COR-L47 (cell line): ENCODE results near the gene LAMTOR1.
A peak's percentile ranks its signal among the peaks of the same experiment; 100 is the strongest.
"Not testable (repeated sequence)": the region's sequence is repeated elsewhere in the genome, so short reads cannot be mapped to it uniquely, and the experiment has no call there.

Experiments
- DNase-seq: peaks from one replicate; lab custom pipeline; 2025; lab: John Stamatoyannopoulos, UW

LAMTOR1 gene

DNA sequence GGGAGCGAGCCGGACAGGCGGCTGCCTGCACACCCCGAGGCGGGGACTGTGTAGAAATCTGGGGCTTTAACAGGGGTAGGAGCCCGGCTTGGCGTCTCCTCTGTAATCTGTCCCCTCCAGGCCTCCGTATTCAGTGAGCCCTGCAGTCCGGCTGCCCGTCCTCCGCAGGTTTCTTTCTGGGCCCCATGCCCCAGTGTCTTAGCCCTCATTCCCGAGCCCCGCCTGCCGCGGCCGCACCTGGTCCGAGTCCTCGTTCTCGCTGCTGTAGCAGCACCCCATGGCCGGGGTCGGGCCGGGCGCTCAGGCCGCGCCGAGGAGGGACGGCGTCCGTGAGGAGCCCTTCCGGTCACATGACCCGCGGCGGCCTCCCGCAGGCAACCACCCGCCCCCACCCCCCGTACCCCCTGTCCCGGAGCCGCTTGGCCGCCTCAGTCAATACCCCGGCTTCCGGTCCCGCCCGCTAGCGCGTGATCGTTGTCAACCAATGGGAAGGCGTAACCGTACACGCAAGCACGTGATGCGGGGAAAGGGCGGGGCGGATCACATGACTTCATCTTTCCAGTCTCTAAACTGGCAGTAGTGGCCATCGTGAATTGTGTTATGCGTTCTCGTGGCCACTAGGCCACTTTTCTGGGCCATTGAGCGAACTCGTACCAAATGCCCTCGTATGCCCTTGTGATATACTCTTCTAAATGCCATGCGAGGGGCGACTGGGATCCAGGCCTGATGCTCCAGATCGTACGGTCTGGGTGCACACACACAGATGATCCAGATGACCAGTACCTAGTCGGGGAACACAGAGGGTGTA, at the start of gene LAMTOR1:
TSS of gene LAMTOR1 (minus strand) at position 352 of the 808 bp plus-strand sequence. CDS start at position 279, 73 bp downstream.
- DNase-seq, result peak; percentile 100

DNA sequence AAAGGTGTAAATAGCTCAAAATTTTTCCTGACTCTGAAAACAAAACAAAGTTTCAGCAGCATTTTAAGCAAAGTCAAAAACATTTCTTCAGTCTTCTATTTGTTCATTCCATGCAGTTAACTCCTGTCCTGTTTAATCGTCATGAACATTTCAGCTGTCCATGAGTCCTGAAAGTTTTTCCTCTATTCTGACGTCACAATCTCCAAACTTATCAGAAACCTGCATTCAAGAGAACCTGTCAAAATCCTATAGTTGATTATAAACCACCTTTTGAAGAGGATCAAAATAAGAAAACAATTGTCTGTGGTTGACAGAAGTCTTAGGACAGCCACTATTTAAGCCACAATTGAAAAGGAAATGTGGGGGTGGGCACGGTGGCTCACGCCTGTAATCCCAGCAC, 47.8 kb upstream of the LAMTOR1 start:
- no peak for DNase-seq

DNA sequence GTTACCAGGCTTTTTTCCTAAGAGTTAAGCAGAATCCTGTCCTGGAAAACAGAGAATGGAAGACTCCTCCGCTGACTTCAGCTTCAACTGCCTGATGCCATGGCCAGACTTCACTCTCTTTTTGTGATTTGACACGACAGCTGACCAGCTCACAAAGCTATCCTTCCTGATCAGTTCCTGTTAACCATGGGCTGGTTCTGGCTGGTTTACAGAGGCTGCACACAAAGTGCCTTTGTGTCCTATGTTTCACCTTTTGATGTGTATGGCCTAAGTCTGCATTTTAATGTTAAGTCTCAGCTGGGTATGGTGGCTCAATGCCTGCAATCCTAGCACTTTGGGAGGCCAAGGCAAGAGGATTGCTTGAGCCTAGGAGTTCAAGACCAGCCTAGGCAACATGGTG, 43.5 kb upstream of the LAMTOR1 start:
- DNase-seq, result no peak

DNA sequence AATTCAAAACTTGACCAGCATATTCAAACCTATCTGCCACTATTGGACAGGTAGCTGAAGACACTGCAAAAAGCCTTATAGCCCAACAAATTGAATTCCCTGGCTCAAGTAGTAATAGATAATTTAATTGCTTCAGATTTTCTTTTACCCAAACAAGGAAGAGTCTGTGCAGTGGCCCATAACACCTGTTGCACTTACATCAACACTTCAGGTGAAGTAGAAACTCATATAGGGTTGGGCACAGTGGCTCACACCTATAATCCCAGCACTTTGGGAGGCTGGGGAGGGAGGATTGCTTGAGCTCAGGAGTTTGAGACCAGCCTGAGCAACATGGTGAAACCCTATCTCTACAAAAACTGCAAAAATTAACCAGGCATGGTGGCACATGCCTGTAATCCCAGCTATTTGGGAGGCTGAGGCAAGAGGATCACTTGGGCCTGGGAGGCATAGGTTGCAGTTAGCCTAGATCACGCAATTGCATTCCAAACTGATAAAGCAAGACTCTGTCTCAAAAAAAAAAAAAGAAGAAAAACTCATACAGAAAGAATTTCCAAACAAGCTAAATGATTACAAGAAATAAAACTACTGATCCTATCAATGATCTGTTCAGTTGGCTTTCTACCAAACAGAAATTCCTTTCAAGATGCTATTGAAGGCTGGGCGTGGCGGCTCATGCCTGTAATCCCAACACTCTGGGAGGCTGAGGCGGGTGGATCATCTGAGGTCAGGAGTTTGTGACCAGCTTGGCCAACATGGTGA, 41.9 kb upstream of the LAMTOR1 start:
- DNase-seq, result no peak

DNA sequence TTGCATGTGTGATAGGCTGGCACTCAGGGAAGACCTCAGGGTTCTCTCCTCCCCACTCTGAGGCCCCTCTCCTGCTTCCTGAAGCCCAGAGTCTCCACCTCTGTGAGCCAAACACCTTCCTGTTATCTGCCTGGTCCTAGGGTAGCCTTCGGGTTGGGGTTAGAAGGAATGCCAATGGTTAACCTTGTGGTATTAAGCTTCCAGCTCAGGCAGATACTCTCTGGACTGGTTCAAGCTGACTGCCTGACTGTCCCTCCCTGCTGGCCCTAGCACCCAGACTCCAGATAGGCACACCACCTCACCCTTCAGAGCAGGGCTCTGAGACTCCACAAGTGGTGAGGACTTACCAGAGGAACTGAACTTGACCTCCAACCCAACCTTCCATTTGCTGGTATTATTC, 39.4 kb upstream of the LAMTOR1 start:
- not testable (repeated sequence) for DNase-seq

DNA sequence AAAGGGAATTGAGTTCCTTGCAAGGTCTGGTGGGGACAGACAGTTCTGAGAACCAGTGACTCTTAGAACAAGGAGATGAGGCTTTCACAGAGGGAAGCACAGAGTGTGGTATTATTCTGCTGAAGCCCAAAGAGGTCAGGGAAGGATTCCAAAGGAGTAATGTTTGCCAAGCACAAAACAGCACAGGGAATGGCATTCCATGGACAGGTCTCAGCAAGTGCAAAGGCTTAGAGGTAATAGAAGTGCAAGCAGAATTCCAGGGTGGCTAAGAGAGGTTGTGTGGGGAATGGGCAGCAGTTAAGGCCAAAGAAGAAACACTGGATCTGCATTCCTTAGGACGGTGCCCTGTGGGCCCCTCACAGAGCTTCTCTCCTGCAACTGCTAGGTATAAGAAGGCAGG, 39.0 kb upstream of the LAMTOR1 start:
- DNase-seq, result not testable (repeated sequence)

DNA sequence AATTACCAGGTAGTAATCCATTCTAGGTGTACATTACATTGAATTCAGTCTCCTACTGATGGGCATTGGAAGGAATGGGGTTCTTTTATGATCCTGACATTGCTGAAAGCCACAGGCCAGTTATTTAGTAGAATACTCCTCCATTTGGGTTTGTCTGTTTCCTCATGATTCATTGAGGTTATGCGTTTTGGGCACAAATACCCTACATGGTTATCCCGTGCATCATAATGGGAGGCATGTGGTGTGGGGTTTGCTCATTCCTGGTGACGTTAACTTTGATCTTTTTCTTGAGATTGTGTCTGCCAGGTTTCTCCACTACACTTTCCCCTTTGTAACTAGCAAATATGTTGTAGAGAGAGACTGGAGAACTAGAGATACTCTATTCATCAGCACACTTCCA, 38.0 kb upstream of the LAMTOR1 start:
- DNase-seq, result no peak

DNA sequence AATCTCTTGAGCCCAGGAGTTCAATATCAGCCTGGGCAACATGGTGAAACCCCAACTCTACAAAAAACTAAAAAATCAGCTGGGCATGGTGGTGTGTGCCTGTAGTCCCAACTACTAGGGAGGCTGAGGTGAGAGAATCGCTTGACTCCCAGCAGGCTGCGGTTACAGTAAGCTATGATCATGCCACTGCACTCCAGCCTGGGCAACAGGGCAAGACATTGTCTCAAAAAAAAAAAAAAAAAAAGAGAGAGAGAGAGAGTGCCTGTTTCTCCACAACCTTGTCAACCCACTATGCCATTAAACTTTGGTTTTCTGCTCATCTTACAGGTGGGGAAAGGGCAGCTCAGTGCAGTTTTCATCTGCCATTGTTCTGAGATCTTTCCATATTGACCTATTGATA, 37.6 kb upstream of the LAMTOR1 start:
- DNase-seq, result no peak

DNA sequence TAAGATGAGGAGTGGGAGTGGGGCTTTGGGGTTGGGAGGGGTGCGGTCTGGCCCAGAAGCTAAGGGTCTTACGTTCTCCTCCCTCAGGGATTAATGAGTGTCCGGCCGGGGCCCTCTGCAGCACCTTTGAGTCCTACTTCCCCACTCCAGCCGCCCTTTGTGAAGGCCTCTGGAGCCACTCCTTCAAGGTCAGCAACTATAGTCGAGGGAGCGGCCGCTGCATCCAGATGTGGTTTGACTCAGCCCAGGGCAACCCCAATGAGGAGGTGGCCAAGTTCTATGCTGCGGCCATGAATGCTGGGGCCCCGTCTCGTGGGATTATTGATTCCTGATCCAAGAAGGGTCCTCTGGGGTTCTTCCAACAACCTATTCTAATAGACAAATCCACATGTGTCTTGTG, 36.4 kb upstream of the LAMTOR1 start:
- no peak for DNase-seq

- no peak for DNase-seq
Observed at GRCh38 chr11:72138821-72139390, 35.8 kb upstream of the LAMTOR1 start.

DNA sequence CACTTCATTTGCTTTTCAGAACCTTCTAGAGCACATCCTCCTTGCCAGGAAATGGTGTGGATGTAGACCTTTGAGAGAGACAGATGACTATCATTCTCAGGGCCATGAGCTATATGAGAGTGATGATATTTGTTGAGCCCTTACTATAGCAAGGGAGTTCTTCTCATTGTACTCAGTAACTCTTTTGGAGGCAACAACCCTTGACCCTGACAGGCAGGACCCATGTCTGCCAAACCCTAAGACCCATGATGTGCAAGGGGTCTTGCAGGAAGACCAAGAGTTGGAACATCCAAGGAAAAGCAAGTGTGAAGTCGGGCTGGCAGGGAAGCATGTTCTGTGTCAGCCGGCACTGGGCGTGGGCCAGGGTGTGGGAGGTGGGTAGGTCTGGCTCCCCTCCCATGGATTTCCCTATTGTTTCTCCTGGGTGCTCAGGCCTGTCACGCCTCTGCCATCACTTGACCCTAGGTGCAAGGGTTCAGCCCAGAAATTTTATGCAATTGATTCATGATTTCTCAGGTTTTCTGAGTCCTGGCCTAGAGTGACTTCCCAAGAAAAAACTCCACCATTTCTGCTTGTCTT, 33.7 kb upstream of the LAMTOR1 start:
- DNase-seq, result no peak

- DNase-seq, result no peak
Observed at GRCh38 chr11:72135891-72136683, 33.0 kb upstream of the LAMTOR1 start.

DNA sequence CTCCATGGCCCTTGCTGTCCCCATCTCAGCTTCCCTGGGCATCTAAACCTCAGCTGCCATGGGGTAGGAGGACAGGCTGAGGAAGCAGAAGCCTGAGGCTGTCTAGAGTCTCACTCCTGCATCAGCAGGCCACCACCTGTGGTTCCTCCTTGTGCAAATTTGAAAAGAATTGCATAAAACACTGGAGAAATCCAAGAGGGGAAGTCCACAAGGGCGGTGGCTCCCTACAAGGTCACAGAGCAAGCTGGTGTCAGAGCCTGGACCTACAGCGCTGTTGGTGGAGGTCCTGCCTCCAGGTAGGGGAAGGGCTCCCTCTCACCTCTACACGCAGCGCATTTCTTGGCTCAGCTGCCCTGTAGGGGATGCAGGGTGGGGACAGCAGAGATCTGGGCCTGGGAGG, 32.4 kb upstream of the LAMTOR1 start, which contains the start of gene FOLR3:
TSS of gene FOLR3 (plus strand) at position 253 of the 400 bp plus-strand sequence. CDS start 228 bp downstream, outside the sequence.
- not testable (repeated sequence) for DNase-seq

DNA sequence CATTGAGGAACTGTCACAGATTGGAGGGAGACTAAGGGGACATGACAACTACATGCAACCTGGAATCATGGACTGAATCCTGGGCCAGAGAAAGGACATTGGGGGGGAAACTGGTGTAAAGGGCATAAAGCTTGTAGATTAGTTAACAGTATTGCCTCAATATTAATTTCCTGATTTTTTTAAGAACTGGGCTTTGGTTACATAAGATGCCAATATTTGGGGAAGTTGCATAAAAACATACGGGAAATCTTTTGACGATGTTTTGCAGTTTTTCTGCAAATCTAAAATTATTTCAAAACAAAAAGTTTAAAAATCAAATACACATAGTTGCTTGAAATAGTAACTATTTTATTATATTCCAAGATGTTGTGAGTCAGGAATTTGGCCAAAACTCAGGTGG, 29.5 kb upstream of the LAMTOR1 start:
- no peak for DNase-seq

GRCh38 chr11:72129381-72129780, 26.3 kb upstream of the LAMTOR1 start:
- no peak for DNase-seq

- DNase-seq, result no peak
Observed at GRCh38 chr11:72127923-72128322, 24.8 kb upstream of the LAMTOR1 start.

GRCh38 chr11:72125956-72126355, 22.9 kb upstream of the LAMTOR1 start:
- no peak for DNase-seq

DNA sequence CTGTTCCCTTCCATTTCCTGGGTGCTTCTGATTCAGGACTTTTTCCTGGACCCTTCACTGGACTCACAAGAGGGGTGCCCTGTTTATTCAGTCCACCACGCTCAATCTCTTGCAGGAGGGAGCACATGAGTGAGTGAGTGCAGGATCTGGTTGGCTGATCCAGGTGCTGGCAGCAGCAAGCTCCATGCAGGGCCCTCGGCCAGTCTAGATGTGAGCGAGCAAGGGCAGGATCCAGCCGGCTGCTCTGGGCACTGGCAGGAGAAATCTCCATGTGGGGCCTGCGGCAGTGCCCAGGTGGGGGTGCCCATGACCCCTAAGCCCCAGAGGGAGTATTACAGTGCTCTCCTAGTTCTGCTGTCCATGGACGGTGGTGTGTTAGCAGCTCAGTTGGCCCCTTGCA, 20.9 kb upstream of the LAMTOR1 start:
- no peak for DNase-seq

DNA sequence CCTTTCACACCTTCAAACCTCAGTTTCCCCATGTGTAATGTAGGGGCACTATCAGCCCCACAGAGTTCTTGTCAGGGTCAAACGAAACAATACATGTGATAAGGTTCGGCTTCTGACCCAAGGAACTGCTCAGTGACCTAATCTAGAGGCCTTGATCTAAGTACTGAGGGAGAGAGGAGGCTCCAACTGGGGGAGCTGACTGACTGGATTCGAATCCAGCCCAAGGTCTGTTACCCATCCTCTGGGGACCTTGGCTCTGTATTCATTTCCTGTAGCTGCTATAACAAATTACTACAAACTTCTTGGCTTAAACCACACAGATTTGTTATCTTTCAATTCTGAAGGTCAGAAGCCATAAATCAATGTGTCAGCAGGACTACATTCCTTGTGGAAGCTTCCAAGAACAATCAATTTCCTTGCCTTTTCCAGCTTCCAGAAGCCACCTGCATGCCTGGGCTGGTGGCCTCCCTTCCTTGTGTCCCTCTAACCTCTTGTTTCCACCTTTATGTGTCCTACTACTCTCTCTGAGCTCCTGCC, 20.1 kb upstream of the LAMTOR1 start:
- no peak for DNase-seq

GRCh38 chr11:72122607-72123006, 19.5 kb upstream of the LAMTOR1 start:
- no peak for DNase-seq

GRCh38 chr11:72120930-72121329, 17.8 kb upstream of the LAMTOR1 start:
- DNase-seq, result no peak
